Liver (tissue), 9 donors: Measurements from ENCODE around the gene CD63. TPM values are rescaled to one million over a fixed set of nuclear protein-coding genes. Genes with fewer than 3 reads are reported as not detected.

Experiments
- DNase-seq: peaks from one replicate; pipeline ENCODE4 v3.0.0-alpha.2; 2017; ENCODE audit warnings: low spot score
- H3K27ac ChIP-seq, 2 donors: one replicate each; pipeline ENCODE4 v1.7.0; 2013; ENCODE audit warnings: inconsistent platforms in 2 of 2, low read length in 2 of 2, control low read depth in 1 of 2, low read depth in 1 of 2, mild to moderate bottlenecking in 1 of 2
- H3K27me3 ChIP-seq, 4 donors: one replicate each; pipeline versions ENCODE4 v1.6.1 to v1.7.0; 2013; ENCODE audit warnings: low read length in 3 of 4, inconsistent platforms in 1 of 4, mild to moderate bottlenecking in 1 of 4, moderate library complexity in 1 of 4; ENCODE audit not compliant: control insufficient read depth in 4 of 4, insufficient read depth in 4 of 4
- H3K36me3 ChIP-seq, 4 donors: one replicate each; pipeline versions ENCODE4 v1.6.1 to v1.7.0; 2013; ENCODE audit warnings: low read length in 3 of 4, mild to moderate bottlenecking in 3 of 4, low read depth in 1 of 4, moderate library complexity in 1 of 4; ENCODE audit not compliant: control insufficient read depth in 4 of 4, insufficient read depth in 3 of 4
- H3K4me1 ChIP-seq, 4 donors: one replicate each; pipeline versions ENCODE4 v1.6.1 to v1.7.0; 2013; ENCODE audit warnings: low read length in 3 of 4, mild to moderate bottlenecking in 3 of 4, moderate library complexity in 1 of 4; ENCODE audit not compliant: control insufficient read depth in 4 of 4, insufficient read depth in 4 of 4
- H3K4me3 ChIP-seq, 3 donors: one replicate each; pipeline versions ENCODE4 v1.6.1 to v1.7.0; 2013; ENCODE audit warnings: low read length in 3 of 3, control low read depth in 1 of 3, low read depth in 1 of 3, mild to moderate bottlenecking in 1 of 3
- H3K9ac ChIP-seq, 2 donors: one replicate each; pipeline ENCODE4 v1.7.0; 2013; ENCODE audit warnings: low read length in 2 of 2, mild to moderate bottlenecking in 2 of 2, moderate library complexity in 2 of 2, control low read depth in 1 of 2, low read depth in 1 of 2
- H3K9me3 ChIP-seq, 4 donors: one replicate each; pipeline versions ENCODE4 v1.6.1 to v1.7.0; 2013; ENCODE audit warnings: low read length in 3 of 4; ENCODE audit not compliant: control insufficient read depth in 4 of 4
- CTCF ChIP-seq: fragments of 150-350 bp; IDR thresholded peaks from 2 replicates; pipeline ENCODE4 v1.5.1; 2017; ENCODE audit warnings: improper control_type of control experiment, low read depth, low read length; ENCODE audit not compliant: missing input control
- FOXA2 ChIP-seq: IDR thresholded peaks from 2 replicates; pipeline ENCODE4 v1.6.1; 2016; ENCODE audit warnings: antibody characterized with exemption
- GABPA ChIP-seq, 2 donors: IDR thresholded peaks in 1 of 2; conservative IDR thresholded peaks in 1 of 2; 2 replicates each; pipeline ENCODE4 v1.6.1; 2016; ENCODE audit warnings: antibody characterized with exemption in 2 of 2, mild to moderate bottlenecking in 1 of 2, moderate library complexity in 1 of 2
- HNF4A ChIP-seq, 2 donors: conservative IDR thresholded peaks; 2 replicates each; pipeline ENCODE4 v1.6.1; 2016; ENCODE audit warnings: antibody characterized with exemption in 2 of 2, mild to moderate bottlenecking in 2 of 2
- HNF4G ChIP-seq: IDR thresholded peaks from 2 replicates; pipeline ENCODE4 v1.6.1; 2016; ENCODE audit warnings: antibody characterized with exemption
- JUND ChIP-seq, 2 donors: IDR thresholded peaks; 2 replicates each; pipeline ENCODE4 v1.6.1; 2016; ENCODE audit warnings: antibody characterized with exemption in 2 of 2
- RAD21 ChIP-seq, 2 donors: IDR thresholded peaks; 2 replicates each; pipeline ENCODE4 v1.6.1; 2016; ENCODE audit warnings: antibody characterized with exemption in 2 of 2, mild to moderate bottlenecking in 2 of 2
- REST ChIP-seq: IDR thresholded peaks from 2 replicates; pipeline ENCODE4 v1.6.1; 2016; ENCODE audit warnings: antibody characterized with exemption, mild to moderate bottlenecking
- RXRA ChIP-seq, 2 donors: IDR thresholded peaks; 2 replicates each; pipeline ENCODE4 v1.6.1; 2017 to 2018; ENCODE audit warnings: antibody characterized with exemption in 2 of 2, mild to moderate bottlenecking in 1 of 2
- SP1 ChIP-seq: IDR thresholded peaks from 2 replicates; pipeline ENCODE4 v1.6.1; 2018; ENCODE audit warnings: antibody characterized with exemption, mild to moderate bottlenecking
- TAF1 ChIP-seq: conservative IDR thresholded peaks from 2 replicates; pipeline ENCODE4 v1.6.1; 2016; ENCODE audit warnings: antibody characterized with exemption, mild to moderate bottlenecking
- YY1 ChIP-seq: IDR thresholded peaks from 2 replicates; pipeline ENCODE4 v1.6.1; 2016; ENCODE audit warnings: antibody characterized with exemption, mild to moderate bottlenecking
- ZBTB33 ChIP-seq: IDR thresholded peaks from 2 replicates; pipeline ENCODE4 v1.6.1; 2016; ENCODE audit warnings: antibody characterized with exemption
- WGBS: extraction: QIAGEN DNeasy Blood & Tissue Kit; methylation state at CpG from one replicate; pipeline ENCODE4 v1.1.7; 2013; 5-methylcytosine and 5-hydroxymethylcytosine counted together
- polyA plus RNA-seq, 2 donors: library from polyadenylated mRNA; stranded (reverse) in 1 of 2; unstranded in 1 of 2; fragments of 200-250 nt in 1 of 2; fragments of >200 nt in 1 of 2; fragmentation: Nextera tagmentation in 1 of 2; extraction: Ambion mirVana in 1 of 2; gene quantifications; one replicate each; pipeline versions ENCODE4 v1.2.1 to v1.2.3, GENCODE V29; 2013 to 2015
- total RNA-seq, 2 donors: library from RNA; depleted of rRNA; stranded (reverse); fragments of >200 nt; gene quantifications; one replicate each; pipeline ENCODE4 v1.2.3, GENCODE V29; 2014
- donor health status: healthy.
- donor health status: healthy.
- donor health status: healthy.
- donor health status: healthy.
- donor health status: healthy.

Gene CD63
- total and polyA plus RNA-seq, 4 donors, result 185 to 373 (median 338) TPM

GRCh38 chr12:55686366-55687010 lies 42.3 kb downstream of the CD63 start:
- no peak for TF ChIP-seq ZBTB33
- no peak for TF ChIP-seq HNF4A (conservative IDR thresholded peaks at IDR 0.05)
- TF ChIP-seq JUND (IDR thresholded peaks at IDR 0.05), result no peak
- 95% methylated on average over 9 of the region's 9 CpGs for WGBS
- H3K36me3 ChIP-seq, result peaks cover 0 to 9% (median 0%) of the 10 kb centered on the region in 4 donors
- H3K4me3 ChIP-seq, result no peak overlapping the region
- no peak for DNase-seq
- H3K9ac ChIP-seq, result no peak overlapping the region
- peaks cover 5 to 12% (median 8%) of the 10 kb centered on the region in 4 donors for H3K4me1 ChIP-seq
- no peak overlapping the region for H3K27ac ChIP-seq
- H3K27me3 ChIP-seq, result no peaks in the 10 kb centered on the region
- no peaks in the 10 kb centered on the region for H3K9me3 ChIP-seq

- DNase-seq, result no peak
- TF ChIP-seq SP1 (no peak), HNF4G (no peak), GABPA (IDR thresholded peaks at IDR 0.05 in 1 of 2, conservative IDR thresholded peaks at IDR 0.05 in 1 of 2) (no peak), REST (no peak), RXRA (IDR thresholded peaks at IDR 0.05) (no peak), CTCF (no peak), HNF4A (conservative IDR thresholded peaks at IDR 0.05) (no peak), YY1 (no peak), ZBTB33 (no peak), RAD21 (IDR thresholded peaks at IDR 0.05) (no peak), FOXA2 (no peak), TAF1 (no peak)
- Histone ChIP-seq H3K27me3 (no peaks in the 10 kb centered on the region), H3K27ac (no peak overlapping the region), H3K9ac (no peak overlapping the region), H3K4me3 (no peak overlapping the region), H3K36me3 (peaks cover 0 to 9% (median 0%) of the 10 kb centered on the region in 4 donors), H3K9me3 (no peaks in the 10 kb centered on the region), H3K4me1 (peaks cover 5 to 16% (median 9%) of the 10 kb centered on the region in 4 donors)
- 96% methylated on average over 5 of the region's 5 CpGs for WGBS
Observed at GRCh38 chr12:55685671-55686070, 43.1 kb downstream of the CD63 start.
